Measurements from ENCODE around the gene ABI2.

GRCh38 chr2:203450561-203450960, 122.4 kb downstream of the ABI2 start:
- no peak for TF ChIP-seq EZH2 (IDR thresholded peaks at IDR 0.05; ENCODE audit: insufficient read depth, poor library complexity, severe bottlenecking)
- no peak for TF ChIP-seq EZH2phosphoT487 (IDR thresholded peaks at IDR 0.05; ENCODE audit: insufficient read depth, low read depth)

Measured in GM23248 (cell line).